Body of pancreas (tissue), 4 donors: Measurements from ENCODE around the gene SHISA7.

Source experiments
- CTCF ChIP-seq, 7 experiments: fragments of 450-650 bp in 4 of 7; fragments of 200-600 bp in 3 of 7; sonication (generic) in 3 of 7; IDR thresholded peaks; one replicate each; pipeline ENCODE4 v1.5.1; 2016 to 2019; ENCODE audit warnings: antibody characterized with exemption in 7 of 7
- POLR2A ChIP-seq, 3 donors: fragments of 450-650 bp; IDR thresholded peaks; one replicate each; pipeline ENCODE4 v1.6.1; 2016; ENCODE audit warnings: antibody characterized with exemption in 3 of 3, mild to moderate bottlenecking in 2 of 3

- TF ChIP-seq CTCF (IDR thresholded peaks at IDR 0.05): peak in 4 of 7 experiments; percentile 9 to 60 (median 33)
- peak; percentile 15 to 58 (median 58) for TF ChIP-seq POLR2A (IDR thresholded peaks at IDR 0.05)
Observed at GRCh38 chr19:55383279-55384130, 59.6 kb downstream of the SHISA7 start.
